GM21529 (cell line): ENCODE results near the gene NACC1.
A peak's percentile ranks its signal among the peaks of the same experiment; 100 is the strongest.

Experiments
- ATAC-seq: cut with Tn5 transposase; IDR thresholded peaks from one replicate; pipeline ENCODE4 v1.9.1; 2021; ENCODE audit not compliant: unreplicated experiment

Gene NACC1

DNA sequence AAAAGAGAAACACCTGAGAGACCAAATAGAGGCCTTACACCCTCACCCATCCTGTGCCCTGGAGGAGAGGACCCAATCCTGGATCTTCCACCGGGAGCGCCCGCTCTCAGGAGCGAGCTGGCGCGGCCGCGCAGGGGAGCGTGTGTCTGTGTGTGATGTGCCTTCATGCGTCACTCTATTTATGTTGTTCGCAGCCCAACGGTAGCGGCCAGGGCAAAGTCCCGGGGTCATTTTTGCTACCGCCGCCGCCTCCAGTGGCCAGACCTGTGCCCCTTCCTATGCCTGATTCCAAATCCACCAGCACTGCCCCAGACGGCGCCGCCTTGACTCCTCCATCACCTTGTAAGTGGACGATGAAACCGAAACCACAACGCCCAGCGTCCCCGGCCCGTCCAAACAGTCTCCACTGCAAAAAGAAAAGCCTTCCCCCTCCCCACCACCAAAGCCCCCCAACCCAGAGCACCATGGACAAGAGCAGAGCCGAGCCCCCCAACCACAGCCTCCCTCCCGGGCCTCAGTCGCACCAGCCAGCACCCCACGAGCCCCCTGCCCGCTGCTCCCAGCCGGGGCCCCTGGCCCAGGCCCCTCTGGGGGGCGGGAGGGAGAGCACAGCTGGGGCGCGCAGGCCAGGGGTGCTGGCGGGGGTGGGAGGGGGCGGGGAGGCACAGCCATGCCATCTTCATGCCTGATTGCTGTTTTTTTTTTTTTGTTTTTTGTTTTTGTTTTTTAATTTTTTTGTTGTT, 30.1 kb upstream of the NACC1 start:
- no peak for ATAC-seq

DNA sequence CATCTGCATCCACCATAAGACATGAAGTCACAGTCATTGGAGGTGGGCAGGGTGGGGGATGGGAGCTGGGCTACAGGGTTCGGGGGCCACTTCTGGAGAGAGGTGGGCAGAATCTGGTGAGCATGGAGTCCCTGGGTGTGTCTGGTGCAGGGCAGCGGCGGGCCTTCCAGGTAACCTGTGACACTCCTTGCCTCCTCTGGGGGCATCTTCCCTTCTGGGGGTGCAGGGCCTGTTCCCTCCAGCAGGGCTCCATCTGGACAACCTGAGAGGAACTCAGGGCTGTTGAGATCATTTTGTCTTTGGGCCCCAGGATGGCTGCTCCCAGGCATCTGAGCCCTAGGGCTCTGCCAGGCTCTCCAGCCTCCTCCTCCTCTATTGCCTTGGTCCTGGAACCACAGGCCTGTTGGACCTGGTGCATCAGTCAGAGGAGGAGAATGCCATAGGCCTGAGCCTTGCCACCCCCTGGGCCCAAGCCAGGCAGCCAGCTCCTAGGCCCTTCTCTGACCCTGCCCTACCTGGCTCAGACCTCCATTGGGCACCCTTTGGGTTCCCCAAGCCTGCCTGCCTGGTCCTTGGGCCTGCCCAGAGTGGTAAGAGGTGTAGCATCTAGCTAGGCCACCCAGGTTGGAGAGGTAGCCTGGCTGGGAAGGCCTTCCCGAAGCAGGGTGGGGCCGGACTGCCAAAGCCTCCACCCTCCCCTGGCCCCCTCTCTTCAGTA, 28.8 kb upstream of the NACC1 start:
- no peak for ATAC-seq

DNA sequence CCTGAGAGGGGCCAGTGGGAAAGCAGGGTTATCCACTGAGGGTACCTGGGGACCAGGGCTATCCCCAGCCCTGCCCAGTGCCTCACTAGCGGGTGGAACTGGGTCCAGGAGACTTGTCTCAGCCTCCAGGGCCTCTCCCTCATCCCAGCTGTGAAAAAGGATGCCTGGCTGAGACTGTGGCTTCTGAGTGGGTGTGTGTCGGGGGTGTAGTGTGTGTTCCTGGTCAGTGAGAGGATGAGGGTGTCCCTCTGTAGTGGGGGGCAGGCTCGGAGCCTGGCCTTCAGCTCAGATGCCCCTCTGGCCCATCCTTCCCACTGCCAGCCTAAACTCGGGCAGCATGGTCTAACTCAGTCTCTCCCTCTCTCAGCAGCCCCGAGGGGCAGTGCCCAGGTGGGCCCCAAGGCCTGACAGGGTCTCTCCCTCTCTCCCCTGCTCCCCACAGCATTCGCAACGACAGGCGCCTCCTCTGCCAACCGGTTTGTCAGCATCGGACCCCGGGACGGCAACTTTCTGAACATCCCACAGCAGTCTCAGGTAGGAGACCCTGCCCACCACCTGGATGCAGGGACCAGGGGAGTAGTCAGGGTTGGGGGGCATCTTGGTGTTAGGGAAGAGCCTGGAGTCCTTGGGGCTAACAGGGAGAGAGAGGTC, 28.1 kb upstream of the NACC1 start:
- no peak for ATAC-seq

DNA sequence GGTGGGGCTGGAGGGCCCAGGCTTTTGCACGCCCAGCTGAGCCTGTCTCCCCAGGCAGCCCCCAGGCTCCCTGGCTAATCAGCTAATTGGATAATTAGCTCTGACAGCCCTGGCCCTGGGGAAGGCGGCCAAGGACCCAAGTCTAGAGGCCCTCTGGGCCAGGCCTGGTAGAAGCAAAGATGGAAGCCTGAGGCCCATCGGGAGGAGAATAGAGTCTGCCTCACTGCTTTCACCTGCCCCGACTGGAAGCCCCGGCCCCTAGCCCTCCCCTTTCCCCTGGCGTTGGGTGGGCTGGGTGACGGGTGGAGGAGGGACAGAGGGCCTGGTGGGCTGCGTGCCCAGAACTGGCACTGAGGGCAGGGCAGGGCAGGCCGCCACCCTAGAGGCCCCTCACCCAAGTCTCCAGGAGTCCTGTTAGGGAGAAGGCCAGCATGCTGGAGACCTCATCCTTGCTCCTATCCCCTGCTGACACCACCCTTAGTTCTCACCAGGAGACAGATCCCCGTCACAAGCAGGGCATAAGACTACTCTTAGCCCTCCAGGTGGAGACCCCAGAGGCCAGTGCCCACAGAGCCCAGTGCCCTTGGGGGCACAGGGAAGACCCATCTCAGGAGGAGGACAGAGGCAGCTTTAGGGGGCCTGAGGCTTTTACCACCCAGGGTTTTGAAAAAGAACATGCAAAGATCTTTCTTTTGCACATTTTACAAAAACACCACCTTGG, 27.4 kb upstream of the NACC1 start:
- no peak for ATAC-seq

DNA sequence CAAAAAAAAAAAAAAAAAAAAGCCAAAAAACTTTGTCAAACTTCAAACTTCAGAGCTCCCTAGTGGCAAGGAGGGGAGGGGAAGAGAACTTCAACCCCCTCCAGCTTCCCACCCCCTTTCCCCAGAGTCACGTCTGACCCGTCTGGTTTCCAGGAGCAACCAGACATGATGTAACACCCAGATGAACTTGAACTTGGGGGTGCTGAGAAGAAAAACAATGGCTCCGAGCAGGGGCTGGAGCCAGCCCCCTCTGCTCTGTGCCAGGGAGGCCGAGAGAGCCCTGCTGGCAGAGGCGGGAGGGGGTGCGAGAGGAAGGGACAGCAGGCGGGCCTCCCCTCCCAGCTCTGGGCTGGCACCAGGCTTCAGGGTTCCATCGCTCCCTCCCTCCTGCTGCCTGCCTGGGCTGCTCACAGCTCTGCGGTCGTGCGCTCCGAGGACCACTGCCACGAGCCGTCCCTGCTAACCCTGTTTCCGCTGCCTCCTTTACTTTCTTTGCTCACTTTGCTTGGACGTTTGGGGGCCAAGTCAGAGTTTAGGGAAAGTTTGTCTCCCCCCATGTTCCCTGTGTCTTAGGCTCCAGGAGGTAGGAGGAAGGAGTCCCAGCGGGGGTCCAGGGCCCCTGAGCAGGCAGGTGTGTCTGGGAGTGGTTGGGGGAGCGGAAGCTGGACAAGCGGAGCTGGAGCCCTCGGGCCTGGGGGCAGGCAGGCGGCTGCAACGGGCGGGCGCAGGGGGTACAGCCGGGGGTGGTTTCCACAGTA, 26.5 kb upstream of the NACC1 start:
- ATAC-seq, result no peak

DNA sequence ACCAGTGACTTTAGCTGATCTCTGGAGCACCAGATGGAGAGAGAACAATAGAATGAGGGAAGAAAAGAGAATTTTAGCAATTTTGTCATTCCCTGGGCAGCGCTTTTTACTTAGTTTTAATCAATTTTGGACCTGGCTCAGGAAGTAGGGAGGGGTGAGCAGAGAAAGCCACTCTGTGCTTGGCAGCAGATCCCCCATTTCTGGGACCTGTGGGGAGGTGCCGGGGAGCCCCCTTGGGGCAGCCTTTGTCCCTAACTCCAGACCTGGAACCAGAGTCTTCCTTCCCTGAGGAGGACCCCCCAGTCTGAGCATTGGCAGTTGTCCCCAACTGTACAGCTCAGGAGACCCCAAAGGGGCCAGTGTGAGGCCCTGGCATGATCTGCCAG, 25.9 kb upstream of the NACC1 start:
- no peak for ATAC-seq

DNA sequence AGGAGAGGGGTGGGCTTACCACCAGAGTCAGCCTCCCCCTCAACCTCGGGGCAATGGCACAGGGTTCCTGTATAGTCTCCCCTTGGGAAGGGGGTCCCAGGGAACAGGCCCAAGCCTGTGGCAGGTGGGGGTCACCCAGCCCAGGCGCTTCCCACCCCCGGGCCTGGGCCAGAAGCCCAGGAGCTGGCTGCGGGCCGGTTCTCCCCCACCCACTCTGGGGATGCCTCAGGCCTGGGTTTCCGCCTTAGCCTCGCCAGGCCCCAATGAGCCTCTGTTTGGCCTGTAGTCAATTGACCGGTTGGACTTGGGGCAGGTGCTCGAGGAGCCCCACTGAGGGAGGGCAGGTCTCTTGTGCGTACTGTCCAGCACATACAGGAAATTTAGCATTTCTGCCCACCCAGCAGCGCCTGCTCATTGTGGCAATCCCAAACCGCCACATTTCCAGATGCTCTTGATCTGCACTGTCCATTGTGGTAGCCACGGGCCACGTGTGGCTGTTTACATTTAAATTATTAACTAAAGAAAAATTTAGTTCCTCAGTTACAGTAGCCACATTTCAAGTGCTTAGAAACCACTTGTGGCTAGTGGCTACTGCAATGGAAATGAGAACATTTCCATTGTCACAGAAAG, 25.3 kb upstream of the NACC1 start:
- ATAC-seq, result no peak

DNA sequence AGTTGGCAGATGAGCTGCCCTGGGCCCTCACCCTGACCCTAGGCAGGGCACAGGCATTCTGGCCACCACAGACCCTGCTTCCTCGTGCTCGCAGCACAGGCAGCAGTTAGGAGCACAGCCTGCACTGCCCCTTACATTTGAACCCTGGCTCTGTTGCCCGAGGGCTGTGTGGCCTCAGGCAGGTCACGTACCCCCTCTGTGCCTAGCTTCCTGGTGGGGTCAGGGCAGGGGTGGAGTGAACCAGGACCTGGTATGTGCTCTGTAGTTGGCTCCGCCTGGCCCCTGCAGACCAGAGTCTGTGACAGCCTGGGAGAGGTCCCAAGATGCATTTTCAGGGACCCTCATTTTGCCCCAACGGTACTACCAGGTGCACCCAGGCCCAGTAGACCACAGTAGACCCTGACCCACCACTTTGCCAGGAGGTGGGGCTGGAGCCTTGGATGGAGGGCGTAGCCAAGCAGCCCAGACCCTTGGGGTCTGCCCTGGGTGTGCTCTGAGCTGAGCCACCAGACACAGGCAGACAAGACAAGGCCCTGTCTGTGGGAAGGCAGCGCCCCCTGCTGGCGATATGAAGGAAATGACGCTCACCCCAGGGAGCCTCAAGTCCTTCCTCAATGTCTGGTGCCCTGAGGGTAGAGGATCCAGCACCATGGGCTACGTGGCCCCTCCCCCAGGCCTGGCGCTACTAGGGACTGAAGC, 24.5 kb upstream of the NACC1 start:
- peak; percentile 52 for ATAC-seq

DNA sequence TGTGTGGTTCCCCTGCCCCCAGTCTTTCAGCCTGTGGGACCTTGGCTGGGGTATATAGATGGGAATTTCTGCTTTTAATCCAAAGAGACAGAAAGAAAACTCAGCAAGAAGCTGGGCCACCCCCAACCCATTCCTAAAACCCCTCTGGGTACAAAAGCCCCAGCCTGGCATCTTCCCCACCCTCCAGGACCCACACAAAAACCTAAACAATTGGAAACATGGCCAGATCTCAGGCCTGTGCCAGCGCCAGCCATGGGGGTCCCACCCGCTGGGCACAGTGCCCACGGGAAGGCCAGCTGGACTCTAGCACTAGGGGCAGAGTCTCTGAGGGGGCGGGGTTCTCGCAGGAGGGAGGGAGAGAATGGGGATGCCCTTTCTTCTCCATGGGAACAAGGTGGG, 24.0 kb upstream of the NACC1 start:
- no peak for ATAC-seq

DNA sequence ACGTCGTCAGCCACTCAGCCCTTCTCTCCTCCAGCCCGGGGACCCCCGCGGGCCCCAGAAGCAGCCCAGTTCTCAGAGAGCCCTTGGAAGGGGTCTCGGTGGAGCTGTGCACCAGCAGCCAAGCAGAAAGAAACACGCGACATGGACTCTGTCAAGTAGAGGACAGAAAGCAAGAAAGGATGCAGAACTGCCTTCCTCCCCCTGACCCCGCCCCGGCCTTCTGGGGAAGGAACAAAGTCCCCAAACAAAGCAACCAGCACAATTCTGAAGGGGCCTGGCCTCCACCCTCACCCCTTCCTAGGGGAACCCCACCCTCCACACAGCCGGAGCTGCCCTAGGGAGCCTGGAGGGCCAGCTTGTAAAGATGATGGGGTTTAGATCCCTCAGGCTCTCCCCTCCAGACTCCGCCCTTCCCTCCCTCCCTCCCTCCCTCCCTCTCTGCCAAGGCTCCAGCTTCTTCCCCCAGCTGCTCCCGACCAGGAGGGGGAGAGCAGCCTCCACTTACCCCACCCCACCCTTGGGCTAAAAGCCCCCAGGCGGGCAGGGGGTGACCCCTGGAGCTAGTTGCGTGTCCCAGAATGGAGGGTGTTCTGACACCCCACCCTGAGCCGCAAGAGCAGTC, 23.2 kb upstream of the NACC1 start:
- ATAC-seq, result no peak

DNA sequence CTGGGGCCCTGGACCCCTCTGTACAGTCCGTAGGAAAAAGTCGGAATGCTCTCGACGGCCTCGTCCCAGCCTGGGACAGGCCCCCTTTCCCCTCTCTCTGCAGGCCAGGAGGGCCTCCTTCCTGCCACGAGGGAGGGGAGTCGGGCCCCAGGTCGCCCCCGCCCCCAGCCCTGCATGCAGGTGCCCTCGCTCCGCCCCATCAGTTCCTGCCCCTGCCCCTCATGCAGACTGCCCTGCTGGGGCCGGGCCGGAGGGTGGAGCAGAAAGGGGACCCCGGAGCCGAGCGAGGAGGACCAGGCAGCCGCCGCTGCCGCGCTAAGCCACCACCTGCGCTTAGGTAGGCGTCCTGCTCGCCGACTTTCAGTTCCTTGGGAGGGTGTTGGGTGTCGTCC, 22.7 kb upstream of the NACC1 start:
- ATAC-seq, result no peak

DNA sequence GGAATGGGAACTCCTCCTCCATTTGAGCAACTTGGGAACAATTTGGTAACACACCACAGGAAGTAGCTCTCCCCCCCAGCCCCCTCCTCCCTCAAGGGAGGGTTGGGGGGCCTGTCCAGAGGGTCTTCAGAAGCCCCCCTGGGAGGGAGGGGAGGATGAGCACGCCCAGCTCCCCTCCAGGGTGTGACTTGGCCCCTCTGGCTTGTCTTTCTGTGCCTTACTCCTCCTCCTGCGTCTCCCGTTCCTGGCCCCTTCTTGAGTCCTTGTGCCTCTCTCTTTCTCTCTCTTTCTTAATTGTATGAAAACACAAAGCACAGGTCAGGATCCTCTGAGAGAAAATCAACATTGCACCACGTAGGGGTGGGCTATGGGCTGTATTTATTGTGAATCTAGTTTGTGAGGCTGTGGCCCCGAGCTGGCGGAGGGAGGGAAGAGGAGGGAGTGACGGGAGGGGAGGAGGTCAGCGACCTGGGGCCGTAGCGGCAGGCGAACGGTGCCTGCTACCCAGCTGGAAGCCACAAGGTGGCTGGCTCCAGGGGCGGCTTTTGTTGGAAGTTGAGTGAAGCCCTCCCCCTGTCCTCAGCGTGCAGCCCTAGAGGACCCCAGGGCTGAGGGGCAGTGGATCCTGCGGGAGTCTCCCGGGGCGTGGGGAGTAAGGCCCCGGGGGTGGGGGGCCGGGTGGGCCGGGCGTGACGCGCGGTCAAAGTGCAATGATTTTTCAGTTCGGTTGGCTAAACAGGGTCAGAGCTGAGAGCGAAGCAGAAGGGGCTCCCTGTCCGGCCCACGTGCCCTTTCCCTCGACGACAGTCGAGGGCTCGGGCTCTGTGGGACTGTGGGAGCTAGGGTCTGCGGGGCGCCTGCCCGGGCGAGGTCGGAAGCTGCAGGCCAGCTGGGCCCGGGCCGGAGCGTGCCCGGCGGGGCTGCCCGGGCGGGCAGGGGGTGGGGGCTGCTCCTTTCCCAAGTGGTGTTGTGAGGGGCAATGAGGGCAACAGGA, 21.8 kb upstream of the NACC1 start:
- no peak for ATAC-seq

DNA sequence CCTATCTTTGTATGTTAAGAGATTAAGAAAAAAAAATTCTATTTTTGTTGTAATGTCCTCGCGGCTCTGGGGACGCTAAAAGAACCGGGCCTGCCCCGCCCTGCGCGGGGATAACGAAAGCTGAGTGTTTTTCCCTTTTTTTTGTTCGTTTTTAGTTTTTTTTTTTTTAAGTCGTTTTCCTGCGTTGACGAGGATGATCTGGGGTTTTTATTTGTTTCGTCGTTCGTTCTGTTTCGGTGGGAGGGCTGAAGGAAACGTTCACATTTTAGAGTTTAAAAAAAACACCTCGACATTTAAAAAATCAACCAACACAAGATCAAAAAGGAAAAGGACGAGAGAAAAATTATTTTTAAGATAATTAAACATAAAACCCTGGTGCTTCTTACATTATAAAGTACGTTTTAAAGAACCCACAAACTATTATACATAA, 21.0 kb upstream of the NACC1 start:
- no peak for ATAC-seq

DNA sequence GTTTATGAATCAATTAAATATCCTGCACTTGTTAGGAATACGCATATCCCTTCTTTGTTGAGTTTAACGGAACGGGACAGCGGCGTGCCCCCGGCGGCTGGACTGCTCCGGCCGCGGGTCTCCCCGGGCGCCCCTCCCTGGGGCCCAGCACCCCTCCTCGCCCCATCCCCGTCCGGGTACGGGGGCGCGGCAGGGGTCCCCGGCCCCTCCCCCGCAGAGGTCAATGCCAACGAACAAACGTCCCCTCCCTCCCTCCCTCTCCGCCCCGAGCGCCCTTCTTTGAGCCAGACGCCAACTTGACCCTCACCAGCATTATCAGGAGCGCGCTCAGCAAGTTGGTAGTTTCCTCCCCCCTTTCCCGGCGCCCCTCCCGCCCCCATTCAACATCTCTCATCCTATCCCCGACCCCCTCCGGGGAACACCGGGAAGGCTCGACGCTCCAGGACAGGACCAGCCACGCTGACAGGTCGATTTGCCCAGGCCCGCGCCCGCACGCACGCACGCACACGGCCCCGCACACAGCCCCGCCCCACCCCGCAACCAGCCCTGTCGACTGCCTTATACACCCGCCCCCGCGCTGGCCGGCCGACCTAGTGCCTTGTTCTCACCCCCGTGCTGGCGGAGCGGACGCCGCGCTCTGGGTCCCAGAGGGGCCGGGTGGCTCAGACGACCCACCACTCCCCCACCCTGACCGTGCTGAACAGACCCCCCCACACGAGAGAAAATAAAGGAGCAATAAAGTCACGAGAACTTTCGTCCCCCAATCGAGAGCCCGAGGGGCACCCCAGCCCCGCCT, 20.4 kb upstream of the NACC1 start:
- ATAC-seq, result no peak

DNA sequence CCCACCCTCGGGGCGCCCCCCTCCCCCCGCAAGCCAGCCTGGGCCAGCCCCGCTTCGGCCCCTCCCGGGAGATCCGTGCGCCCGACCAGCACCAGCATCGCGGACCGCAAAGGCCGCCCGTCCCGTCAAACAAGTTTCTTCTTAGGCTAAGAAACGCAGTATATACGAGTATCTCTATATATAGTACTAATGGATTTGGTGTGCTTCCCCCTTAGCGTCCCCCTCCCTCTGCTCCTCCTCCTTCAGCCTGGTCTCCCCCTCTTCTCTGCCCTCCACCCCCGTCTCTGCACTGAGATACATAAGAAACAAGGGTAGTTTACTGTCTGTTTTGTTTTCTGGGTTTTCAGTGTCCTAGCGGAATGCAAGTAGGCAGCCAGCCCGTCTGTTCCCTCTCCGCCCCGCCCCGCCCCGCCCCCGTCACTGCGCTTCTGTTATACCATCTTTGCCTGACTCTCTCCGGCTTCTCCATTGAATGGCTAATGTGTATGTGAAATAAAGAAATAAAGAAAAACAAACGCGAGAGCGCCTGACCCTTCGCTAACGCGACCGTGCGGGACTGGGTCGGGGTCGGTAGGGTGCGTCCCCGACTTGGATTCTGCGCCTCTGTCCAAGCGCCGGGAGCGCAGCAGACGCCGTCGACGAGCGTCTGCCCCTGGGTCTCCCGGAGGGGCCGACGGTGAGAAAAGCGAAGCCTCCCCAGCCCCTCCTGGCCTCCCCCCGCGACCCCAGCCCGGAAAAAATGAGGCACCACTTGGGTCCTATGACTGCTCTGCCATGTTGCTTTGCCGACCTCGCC, 19.6 kb upstream of the NACC1 start:
- ATAC-seq, result no peak
